H9 (cell line): Measurements from ENCODE around the gene TBX15. TPM values are rescaled to one million over a fixed set of nuclear protein-coding genes. Genes with fewer than 3 reads are reported as not detected.

ENCODE experiments used
- DNase-seq: peaks from one replicate; pipeline ENCODE4 v3.0.0-alpha.2; 2017
- H2AFZ ChIP-seq: one replicate; pipeline ENCODE4 v1.6.1; 2013; ENCODE audit warnings: mild to moderate bottlenecking, low read length, control low read depth, moderate library complexity
- H2AK5ac ChIP-seq: 2 replicates; pipeline ENCODE4 v1.6.1; 2013; ENCODE audit warnings: low read length, control low read depth, mixed read lengths; ENCODE audit not compliant: insufficient read length
- H2BK120ac ChIP-seq: one replicate; pipeline ENCODE4 v1.6.1; 2013; ENCODE audit warnings: low read depth, mild to moderate bottlenecking, low read length, control low read depth, inconsistent platforms; ENCODE audit not compliant: poor library complexity, severe bottlenecking
- H2BK12ac ChIP-seq: 2 replicates; pipeline ENCODE4 v1.6.1; 2013; ENCODE audit warnings: low read length, control low read depth, mixed read lengths, low read depth; ENCODE audit not compliant: insufficient read length
- H2BK15ac ChIP-seq: 2 replicates; pipeline ENCODE4 v1.6.1; 2013; ENCODE audit warnings: low read depth, low read length, control low read depth
- H2BK20ac ChIP-seq: one replicate; pipeline ENCODE4 v1.6.1; 2013; ENCODE audit warnings: low read depth, mild to moderate bottlenecking, low read length, control low read depth, inconsistent platforms; ENCODE audit not compliant: poor library complexity, severe bottlenecking
- H2BK5ac ChIP-seq: 2 replicates; pipeline ENCODE4 v1.6.1; 2013; ENCODE audit warnings: low read length, control low read depth, mixed read lengths; ENCODE audit not compliant: insufficient read length
- H3K14ac ChIP-seq: 2 replicates; pipeline ENCODE4 v1.6.1; 2013; ENCODE audit warnings: low read length, control low read depth; ENCODE audit not compliant: insufficient read depth
- H3K18ac ChIP-seq: 2 replicates; pipeline ENCODE4 v1.6.1; 2013; ENCODE audit warnings: low read depth, mild to moderate bottlenecking, mixed read lengths, low read length, control low read depth; ENCODE audit not compliant: insufficient read length
- H3K23ac ChIP-seq: 2 replicates; pipeline ENCODE4 v1.6.1; 2013; ENCODE audit warnings: low read length, control low read depth, mixed read lengths, low read depth; ENCODE audit not compliant: insufficient read length
- H3K23me2 ChIP-seq: 2 replicates; pipeline ENCODE4 v1.6.1; 2013; ENCODE audit warnings: low read depth, mild to moderate bottlenecking, mixed read lengths, low read length, control low read depth; ENCODE audit not compliant: insufficient read length, poor library complexity, severe bottlenecking
- H3K27ac ChIP-seq: 2 replicates; pipeline ENCODE4 v1.5.1; 2013; ENCODE audit warnings: low read length, control low read depth, mixed read lengths, low read depth; ENCODE audit not compliant: insufficient read length
- H3K27me3 ChIP-seq: 2 replicates; pipeline ENCODE4 v1.6.1; 2013; ENCODE audit warnings: low read length, control low read depth, inconsistent platforms; ENCODE audit not compliant: insufficient read depth
- H3K4ac ChIP-seq: 2 replicates; pipeline ENCODE4 v1.6.1; 2013; ENCODE audit warnings: low read depth, mild to moderate bottlenecking, control low read depth, inconsistent platforms, low read length, moderate library complexity
- H3K4me1 ChIP-seq: 2 replicates; pipeline ENCODE4 v1.6.1; 2013; ENCODE audit warnings: low read length, control low read depth, inconsistent platforms; ENCODE audit not compliant: insufficient read depth
- H3K4me2 ChIP-seq: 2 replicates; pipeline ENCODE4 v1.6.1; 2013; ENCODE audit warnings: low read length, control low read depth, mixed read lengths; ENCODE audit not compliant: insufficient read length, insufficient read depth
- H3K56ac ChIP-seq: 2 replicates; pipeline ENCODE4 v1.6.1; 2013; ENCODE audit warnings: low read depth, mild to moderate bottlenecking, mixed read lengths, low read length, control low read depth; ENCODE audit not compliant: insufficient read length
- H3K79me1 ChIP-seq: 2 replicates; pipeline ENCODE4 v1.6.1; 2013; ENCODE audit warnings: low read depth, mild to moderate bottlenecking, moderate library complexity, low read length, control low read depth, inconsistent platforms; ENCODE audit not compliant: insufficient read depth, poor library complexity, severe bottlenecking
- H3K79me2 ChIP-seq: 2 replicates; pipeline ENCODE4 v1.6.1; 2013; ENCODE audit warnings: low read length, control low read depth, inconsistent platforms; ENCODE audit not compliant: insufficient read depth
- H3K9ac ChIP-seq: 2 replicates; pipeline ENCODE4 v1.6.1; 2013; ENCODE audit warnings: low read length, control low read depth, mixed read lengths; ENCODE audit not compliant: insufficient read length; ENCODE audit errors: extremely low read depth
- H3K9me3 ChIP-seq: one replicate; pipeline ENCODE4 v1.6.1; 2013; ENCODE audit warnings: low read depth, low read length, inconsistent platforms; ENCODE audit not compliant: control insufficient read depth
- H3T11ph ChIP-seq: one replicate; pipeline ENCODE4 v1.6.1; 2013; ENCODE audit warnings: mild to moderate bottlenecking, low read length, control low read depth, inconsistent platforms
- H4K20me1 ChIP-seq: one replicate; pipeline ENCODE4 v1.6.1; 2013; ENCODE audit not compliant: control insufficient read depth, insufficient read length, insufficient read depth
- H4K5ac ChIP-seq: 2 replicates; pipeline ENCODE4 v1.6.1; 2013; ENCODE audit warnings: low read depth, mild to moderate bottlenecking, mixed read lengths, low read length, control low read depth; ENCODE audit not compliant: insufficient read length
- H4K8ac ChIP-seq: replicated peaks from 2 replicates; pipeline ENCODE4 v1.6.1; 2013; ENCODE audit warnings: low read length, control low read depth, mixed read lengths, low read depth; ENCODE audit not compliant: insufficient read length
- H4K91ac ChIP-seq: 2 replicates; pipeline ENCODE4 v1.6.1; 2013; ENCODE audit warnings: low read depth, mild to moderate bottlenecking, moderate library complexity, mixed read lengths, low read length, control low read depth; ENCODE audit not compliant: insufficient read length
- H3K27ac Mint-ChIP-seq, 3 experiments: 2 replicates in 2 of 3; 3 replicates in 1 of 3; pipeline ENCODE4 v1.8.0; 2020 to 2021; ENCODE audit warnings: mixed read lengths in 3 of 3, mild to moderate bottlenecking in 1 of 3, moderate library complexity in 1 of 3
- H3K27me3 Mint-ChIP-seq: 2 replicates; pipeline ENCODE4 v1.8.0; 2021; ENCODE audit warnings: low read depth, mild to moderate bottlenecking, moderate library complexity, mixed read lengths
- H3K36me3 Mint-ChIP-seq, 3 experiments: 2 replicates in 2 of 3; 3 replicates in 1 of 3; pipeline ENCODE4 v1.8.0; 2020 to 2021; ENCODE audit warnings: low read depth in 3 of 3, mixed read lengths in 3 of 3; ENCODE audit not compliant: insufficient read depth in 1 of 3
- H3K4me1 Mint-ChIP-seq, 2 experiments: 2 replicates each; pipeline ENCODE4 v1.8.0; 2020; ENCODE audit warnings: mixed read lengths in 2 of 2
- H3K4me3 Mint-ChIP-seq, 2 experiments: 2 replicates in 1 of 2; 3 replicates in 1 of 2; pipeline ENCODE4 v1.8.0; 2020 to 2021; ENCODE audit warnings: mild to moderate bottlenecking in 2 of 2, mixed read lengths in 2 of 2, moderate library complexity in 1 of 2
- H3K9me3 Mint-ChIP-seq, 2 experiments: 2 replicates in 1 of 2; 3 replicates in 1 of 2; pipeline ENCODE4 v1.8.0; 2020; ENCODE audit warnings: mild to moderate bottlenecking in 2 of 2, mixed read lengths in 2 of 2, moderate library complexity in 1 of 2
- WGBS: extraction: QIAGEN DNeasy Blood & Tissue Kit; methylation state at CpG from one replicate; pipeline ENCODE4 v1.1.7; 2013; ENCODE audit warnings: missing lambda C conversion rate, low lambda C conversion rate, mixed read lengths; ENCODE audit not compliant: insufficient read length; ENCODE audit errors: extremely low coverage; 5-methylcytosine and 5-hydroxymethylcytosine counted together
- total RNA-seq: library from RNA; stranded (reverse); gene quantifications from 2 replicates; pipeline ENCODE4 v1.2.1, GENCODE V29; 2021
- TF ChIP-seq, protein P1 (sequence below): fragments of 200-600 bp; sonication (generic); conservative IDR thresholded peaks from 3 replicates; pipeline ENCODE4 v1.8.0; 2021; ENCODE audit warnings: antibody characterized with exemption, mild to moderate bottlenecking

The TBX15 gene
- total RNA-seq, 1 experiment from 2014 or later = 0.07 TPM

DNA sequence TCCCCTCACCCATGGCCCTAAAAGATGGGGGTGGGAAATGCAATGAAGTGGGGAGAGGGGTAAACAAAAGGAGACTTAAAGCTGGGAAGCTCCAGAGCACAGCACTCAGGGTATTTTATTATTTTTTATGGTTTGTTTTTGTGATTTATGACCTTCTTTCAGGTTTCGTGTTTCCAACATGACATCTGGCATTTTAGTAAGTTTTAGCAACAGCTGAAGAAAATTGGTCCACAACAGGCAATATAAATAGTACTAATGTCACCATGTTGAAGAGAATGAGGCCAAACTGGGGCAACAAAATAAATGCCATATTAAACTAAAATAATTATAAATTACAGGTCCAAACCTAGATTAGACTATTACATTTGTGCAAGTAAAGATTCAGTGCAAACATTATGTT, 56.3 kb downstream of the TBX15 start:
- Mint-ChIP-seq H3K36me3 (no peaks in the 10 kb centered on the region), H3K27me3 (no peaks in the 10 kb centered on the region; the same call in 1 of the 2 replicates), H3K4me1 (peaks cover 4 to 5% of the 10 kb centered on the region in 2 experiments; a peak in 2 of 4 replicates), H3K27ac (no peak overlapping the region), H3K4me3 (no peak overlapping the region), H3K9me3 (no peaks in the 10 kb centered on the region)
- Histone ChIP-seq H3K14ac (no peak overlapping the region), H3K79me1 (no peaks in the 10 kb centered on the region), H3K23ac (no peak overlapping the region), H4K5ac (no peak overlapping the region), H3K9ac (no peak overlapping the region), H3K23me2 (no peaks in the 10 kb centered on the region), H3K9me3 (no peaks in the 10 kb centered on the region), H3K18ac (no peak overlapping the region), H3K4me1 (no peaks in the 10 kb centered on the region; the same call in 1 of the 2 replicates), H3T11ph (no peak overlapping the region), H4K20me1 (no peaks in the 10 kb centered on the region), H2BK15ac (no peak overlapping the region), H3K4me2 (no peak overlapping the region), H3K56ac (no peak overlapping the region), H4K8ac (no peak overlapping the region), H2AFZ (no peak overlapping the region), H2BK12ac (no peak overlapping the region), H2BK120ac (no peak overlapping the region), H3K4ac (no peak overlapping the region), H2AK5ac (no peak overlapping the region), H3K79me2 (no peaks in the 10 kb centered on the region), H3K27me3 (no peaks in the 10 kb centered on the region), H2BK20ac (no peak overlapping the region), H3K27ac (no peak overlapping the region), H2BK5ac (no peak overlapping the region), H4K91ac (no peak overlapping the region)
- TF ChIP-seq, protein P1, sequence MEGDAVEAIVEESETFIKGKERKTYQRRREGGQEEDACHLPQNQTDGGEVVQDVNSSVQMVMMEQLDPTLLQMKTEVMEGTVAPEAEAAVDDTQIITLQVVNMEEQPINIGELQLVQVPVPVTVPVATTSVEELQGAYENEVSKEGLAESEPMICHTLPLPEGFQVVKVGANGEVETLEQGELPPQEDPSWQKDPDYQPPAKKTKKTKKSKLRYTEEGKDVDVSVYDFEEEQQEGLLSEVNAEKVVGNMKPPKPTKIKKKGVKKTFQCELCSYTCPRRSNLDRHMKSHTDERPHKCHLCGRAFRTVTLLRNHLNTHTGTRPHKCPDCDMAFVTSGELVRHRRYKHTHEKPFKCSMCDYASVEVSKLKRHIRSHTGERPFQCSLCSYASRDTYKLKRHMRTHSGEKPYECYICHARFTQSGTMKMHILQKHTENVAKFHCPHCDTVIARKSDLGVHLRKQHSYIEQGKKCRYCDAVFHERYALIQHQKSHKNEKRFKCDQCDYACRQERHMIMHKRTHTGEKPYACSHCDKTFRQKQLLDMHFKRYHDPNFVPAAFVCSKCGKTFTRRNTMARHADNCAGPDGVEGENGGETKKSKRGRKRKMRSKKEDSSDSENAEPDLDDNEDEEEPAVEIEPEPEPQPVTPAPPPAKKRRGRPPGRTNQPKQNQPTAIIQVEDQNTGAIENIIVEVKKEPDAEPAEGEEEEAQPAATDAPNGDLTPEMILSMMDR = no peak
- DNase-seq = no peak
- WGBS = no CpG with 5 or more reads among the region's 1 CpG
